GM12801 (cell line): ENCODE data around the gene LRCH2.

Experiments
- TF ChIP-seq, protein P1 (sequence below): IDR thresholded peaks from one replicate; pipeline ENCODE4 v1.5.1; 2011; ENCODE audit warnings: control low read depth; ENCODE audit not compliant: insufficient read length; ENCODE audit errors: extremely low read depth

Gene LRCH2

DNA sequence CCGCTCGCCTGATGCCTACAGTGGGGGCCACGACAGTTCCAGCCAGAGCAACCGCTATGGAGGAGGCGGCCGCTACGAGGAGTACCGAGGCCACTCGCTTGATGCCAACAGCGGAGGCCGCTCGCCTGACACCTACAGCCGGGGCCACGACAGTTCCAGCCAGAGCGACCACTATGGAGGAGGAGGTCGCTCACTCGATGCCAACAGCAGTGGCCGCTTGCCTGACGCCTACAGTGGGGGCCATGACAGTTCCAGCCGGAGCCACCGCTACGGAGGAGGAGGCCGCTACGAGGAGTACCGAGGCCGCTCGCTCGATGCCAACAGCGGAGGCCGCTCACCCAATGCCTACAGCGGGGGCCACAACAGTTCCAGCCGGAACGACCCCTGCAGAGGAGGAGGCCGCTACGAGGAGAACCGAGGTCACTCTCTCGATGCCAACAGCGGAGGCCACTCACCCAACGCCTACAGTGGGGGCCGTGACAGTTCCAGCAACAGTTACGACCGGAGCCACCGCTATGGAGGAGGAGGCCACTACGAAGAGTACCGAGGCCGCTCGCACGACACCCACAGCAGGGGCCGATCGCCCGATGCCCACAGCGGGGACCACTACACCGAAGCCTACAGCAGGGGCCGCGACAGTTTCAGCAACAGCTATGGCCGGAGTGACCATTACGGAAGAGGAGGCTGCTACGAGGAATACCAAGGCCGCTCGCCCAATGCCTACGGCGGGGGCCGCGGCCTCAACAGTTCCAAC, 42.2 kb downstream of the LRCH2 start:
- TF ChIP-seq, protein P1, sequence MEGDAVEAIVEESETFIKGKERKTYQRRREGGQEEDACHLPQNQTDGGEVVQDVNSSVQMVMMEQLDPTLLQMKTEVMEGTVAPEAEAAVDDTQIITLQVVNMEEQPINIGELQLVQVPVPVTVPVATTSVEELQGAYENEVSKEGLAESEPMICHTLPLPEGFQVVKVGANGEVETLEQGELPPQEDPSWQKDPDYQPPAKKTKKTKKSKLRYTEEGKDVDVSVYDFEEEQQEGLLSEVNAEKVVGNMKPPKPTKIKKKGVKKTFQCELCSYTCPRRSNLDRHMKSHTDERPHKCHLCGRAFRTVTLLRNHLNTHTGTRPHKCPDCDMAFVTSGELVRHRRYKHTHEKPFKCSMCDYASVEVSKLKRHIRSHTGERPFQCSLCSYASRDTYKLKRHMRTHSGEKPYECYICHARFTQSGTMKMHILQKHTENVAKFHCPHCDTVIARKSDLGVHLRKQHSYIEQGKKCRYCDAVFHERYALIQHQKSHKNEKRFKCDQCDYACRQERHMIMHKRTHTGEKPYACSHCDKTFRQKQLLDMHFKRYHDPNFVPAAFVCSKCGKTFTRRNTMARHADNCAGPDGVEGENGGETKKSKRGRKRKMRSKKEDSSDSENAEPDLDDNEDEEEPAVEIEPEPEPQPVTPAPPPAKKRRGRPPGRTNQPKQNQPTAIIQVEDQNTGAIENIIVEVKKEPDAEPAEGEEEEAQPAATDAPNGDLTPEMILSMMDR: no peak

- TF ChIP-seq, protein P1: no peak
These were observed 43.0 kb downstream of the LRCH2 start for GRCh38 chrX:115190636-115191489.

DNA sequence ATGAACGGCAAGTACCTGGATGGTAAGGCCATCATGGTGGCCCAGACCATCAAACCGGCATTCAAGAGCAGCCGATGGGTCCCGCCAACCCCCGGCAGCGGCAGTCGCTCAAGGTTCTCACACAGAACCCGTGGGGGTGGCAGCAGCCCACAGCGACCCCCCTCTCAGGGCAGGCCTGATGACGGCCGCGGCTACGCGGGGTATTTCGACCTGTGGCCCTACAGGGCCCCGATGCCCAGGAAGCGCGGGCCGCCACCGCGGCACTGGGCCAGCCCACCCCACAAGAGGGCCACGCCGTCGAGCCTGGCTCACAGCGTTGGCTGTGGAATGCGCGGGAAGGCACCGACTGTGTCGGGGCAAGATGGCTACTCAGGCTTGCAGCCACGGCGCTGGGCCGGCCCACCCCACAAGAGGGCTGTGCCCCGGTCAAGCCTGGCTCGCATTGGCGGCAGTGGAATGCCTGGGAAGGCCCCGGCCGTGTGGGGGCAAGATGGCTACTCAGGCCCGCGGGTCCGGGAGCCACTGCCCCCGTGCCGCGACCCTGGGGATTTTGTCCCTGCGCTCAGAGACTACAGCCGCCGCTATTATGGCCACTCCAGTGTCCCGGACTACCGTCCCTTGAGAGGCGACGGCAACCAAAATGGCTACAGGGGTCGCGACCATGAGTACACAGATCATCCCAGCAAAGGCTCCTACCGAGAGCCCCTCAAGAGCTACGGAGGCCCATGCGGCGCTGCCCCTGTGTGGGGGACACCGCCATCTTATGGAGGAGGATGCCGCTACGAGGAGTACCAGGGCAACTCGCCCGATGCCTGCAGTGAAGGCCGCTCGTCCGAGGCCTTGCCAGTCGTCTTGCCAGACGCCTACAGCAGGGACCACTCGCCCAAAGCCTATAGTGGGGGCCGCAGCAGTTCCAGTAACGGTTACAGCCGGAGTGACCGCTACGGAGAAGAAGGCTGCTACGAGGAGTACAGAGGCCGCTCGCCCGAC, 44.0 kb downstream of the LRCH2 start:
- TF ChIP-seq, protein P1: no peak

DNA sequence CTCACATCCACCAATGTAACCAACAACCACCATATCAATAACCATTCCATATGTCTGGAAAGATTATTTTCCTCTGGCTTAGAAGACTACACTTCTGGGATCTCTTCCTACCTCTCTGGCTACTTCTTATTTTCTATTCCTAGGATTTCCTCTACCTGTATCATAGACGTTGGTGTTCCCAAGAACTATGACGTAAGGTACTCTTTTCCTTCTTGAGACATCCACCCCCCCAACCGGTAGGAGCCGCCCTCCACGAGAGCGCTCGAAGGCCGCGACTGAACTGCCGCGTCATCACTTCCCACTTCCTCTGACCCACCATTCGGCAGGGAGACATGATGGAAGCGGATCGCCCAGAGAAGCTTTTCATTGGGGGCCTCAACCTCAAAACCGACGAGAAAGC, 44.8 kb downstream of the LRCH2 start, which contains the start of gene RBMXL3:
Gene RBMXL3, plus strand, starts transcription at position 301 of the 400 bp plus-strand sequence. Its CDS starts 32 bp downstream, at position 333.
- TF ChIP-seq, protein P1: no peak

DNA sequence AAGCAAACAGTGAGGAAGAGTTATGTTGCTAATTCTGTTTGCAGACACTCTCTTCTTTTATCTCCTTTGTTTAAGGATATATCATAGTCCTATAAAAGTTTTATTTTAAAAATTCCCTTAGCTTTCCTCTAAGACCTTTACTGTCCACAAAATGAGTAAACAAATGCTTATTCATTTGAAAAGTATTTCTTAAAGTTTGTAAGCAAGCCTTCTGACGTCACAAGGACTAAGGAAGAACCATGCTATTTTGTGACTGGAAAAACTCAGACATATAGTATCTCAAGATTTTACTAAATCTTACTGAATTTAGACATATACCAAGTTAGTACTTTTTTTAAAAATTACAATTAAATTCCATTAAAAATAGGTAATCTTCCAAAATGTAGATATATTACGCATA, 49.9 kb downstream of the LRCH2 start:
- TF ChIP-seq, protein P1: no peak

- TF ChIP-seq, protein P1: no peak
These were observed 55.4 kb downstream of the LRCH2 start for GRCh38 chrX:115178473-115178872.
